NCI-H2081 treated with DMSO at 0.1 percent for 48 hours (cell line): ENCODE results near the gene KRTAP13-4.

Experiments used
- DNase-seq: peaks from one replicate; lab custom pipeline; 2025; lab: John Stamatoyannopoulos, UW

Gene KRTAP13-4, protein sequence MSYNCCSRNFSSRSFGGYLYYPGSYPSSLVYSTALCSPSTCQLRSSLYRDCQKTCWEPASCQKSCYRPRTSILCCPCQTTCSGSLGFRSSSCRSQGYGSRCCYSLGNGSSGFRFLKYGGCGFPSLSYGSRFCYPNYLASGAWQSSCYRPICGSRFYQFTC

GRCh38 chr21:30430170-30430655 is at the start of gene KRTAP13-4:
Gene KRTAP13-4 (plus strand): TSS chr21:30430220. CDS start chr21:30430276, 56 bp downstream.
- no peak for DNase-seq

- DNase-seq = no peak
These were observed 47.8 kb upstream of the KRTAP13-4 start for GRCh38 chr21:30382201-30382600.

GRCh38 chr21:30391492-30392025 is 38.5 kb upstream of the KRTAP13-4 start:
- no peak for DNase-seq

- no peak for DNase-seq
These were observed 34.3 kb upstream of the KRTAP13-4 start, which contains the start of gene KRTAP13-1 for GRCh38 chr21:30395731-30396130. Gene KRTAP13-1 (plus strand): TSS chr21:30396031. CDS start chr21:30396087, 56 bp downstream.

GRCh38 chr21:30408782-30409494 is 21.1 kb upstream of the KRTAP13-4 start:
- DNase-seq = no peak

DNA sequence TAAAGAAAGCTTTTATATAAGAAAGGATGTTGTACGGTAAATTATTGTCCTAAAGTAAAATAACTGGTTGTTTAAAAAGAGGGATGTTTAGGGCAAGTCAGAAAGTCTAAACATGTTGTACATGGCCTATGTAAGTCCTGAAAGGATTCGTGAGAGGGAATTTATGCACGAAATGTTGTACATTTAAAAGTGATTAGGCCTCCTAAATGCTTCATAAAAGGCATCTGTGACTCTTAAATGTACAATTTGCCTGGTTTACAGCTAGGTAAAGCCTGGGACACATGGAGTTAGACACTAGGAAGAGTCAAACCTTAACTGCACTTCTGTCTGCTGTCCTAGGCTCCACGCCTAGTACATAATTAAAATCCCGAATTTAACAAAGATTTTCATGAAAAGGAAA is 14.0 kb upstream of the KRTAP13-4 start:
- no peak for DNase-seq

DNA sequence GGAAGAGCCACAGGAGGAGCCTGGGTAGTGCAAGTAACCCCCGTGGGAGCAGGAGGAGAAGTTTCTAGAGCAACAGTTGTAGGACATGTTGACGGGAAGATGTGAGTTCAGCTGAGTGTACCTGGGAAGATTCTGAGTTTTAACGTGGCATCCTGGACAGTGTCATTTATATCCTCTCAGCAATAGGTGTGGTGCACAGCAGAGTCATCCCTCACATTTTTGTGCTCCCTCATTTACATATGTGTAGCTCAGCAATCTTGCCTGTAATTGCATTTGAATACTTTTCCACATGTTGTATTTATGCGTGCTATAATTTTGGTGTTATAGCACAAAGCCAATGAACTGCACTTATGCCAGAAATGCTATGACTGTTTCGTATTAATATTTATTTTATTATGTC is 4.2 kb upstream of the KRTAP13-4 start, which contains the start of gene KRTAP13-3:
Gene KRTAP13-3 (minus strand): TSS at position 101 of the 400 bp plus-strand sequence. CDS start 14 bp downstream, at position 87.
- DNase-seq = no peak

DNA sequence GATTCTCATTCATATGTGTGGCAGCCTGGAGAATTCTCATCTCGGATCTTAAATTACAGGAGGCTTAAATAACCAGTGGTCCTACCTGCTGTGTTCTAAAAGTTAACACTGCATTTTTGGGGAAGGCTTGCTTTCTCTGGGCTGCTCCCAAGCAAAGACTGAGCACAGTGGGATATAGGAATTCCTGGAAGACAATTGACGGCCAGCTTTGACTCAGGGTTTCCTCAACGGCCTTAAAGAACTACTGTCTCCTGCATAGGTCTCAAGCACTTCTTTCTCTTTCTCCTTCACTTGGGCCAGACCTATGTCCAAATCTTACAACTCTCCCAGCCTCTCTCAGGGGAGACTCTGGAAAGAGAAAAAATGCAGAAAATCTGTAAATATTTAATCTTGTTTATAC is 3.3 kb upstream of the KRTAP13-4 start:
- no peak for DNase-seq

DNA sequence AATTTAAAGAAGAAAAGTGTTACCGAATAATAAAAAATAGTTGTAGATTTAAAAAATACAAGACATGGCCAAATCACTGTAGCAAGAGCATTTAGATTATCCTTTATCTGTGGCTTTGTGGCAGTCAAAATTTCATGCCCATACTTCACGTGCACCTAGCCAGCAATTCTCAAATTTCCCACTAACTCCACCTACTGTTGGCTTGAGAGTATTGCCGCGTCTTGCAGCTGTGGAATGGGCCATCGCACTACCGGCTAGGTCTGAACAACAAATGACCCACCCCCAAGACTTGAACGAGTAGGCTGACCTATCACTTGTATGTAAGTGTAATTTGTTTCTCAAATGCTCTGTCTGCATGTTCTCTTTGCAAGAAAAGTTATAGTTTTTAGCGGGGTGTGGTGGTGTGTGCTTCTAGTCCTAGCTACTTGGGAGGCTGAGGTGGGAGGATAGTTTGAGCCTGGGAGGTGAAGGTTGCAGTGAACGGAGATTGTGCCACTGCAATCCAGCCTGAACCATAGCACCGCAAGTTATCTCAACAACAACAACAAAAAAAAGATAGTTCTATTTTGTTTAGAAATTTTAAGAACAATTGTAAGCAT is 4.1 kb downstream of the KRTAP13-4 start:
- no peak for DNase-seq

DNA sequence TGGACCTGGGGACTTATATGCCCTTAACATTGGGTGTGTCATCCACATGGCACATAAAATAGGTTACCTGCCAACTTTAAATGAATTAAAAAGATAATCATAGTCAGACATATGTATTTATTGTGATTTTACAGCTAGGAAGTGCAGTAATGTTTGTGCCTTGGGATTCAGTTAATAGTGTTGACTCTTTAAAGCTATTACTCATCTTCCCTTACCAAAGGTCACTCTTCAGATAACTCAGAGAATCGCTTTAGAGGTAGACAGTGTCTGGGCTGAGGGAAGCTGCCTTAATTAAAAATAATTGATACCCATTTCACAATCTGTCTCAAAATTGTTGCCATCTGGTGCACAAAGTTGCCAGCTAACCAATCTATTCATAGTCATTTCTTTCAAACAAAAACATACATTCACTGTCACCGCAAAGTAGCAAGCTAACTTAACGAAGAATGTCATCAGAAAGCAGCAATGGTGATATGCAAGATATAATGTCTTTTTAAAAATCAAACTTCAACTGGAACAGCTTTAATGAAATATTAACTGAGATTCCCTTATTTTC is 7.1 kb downstream of the KRTAP13-4 start:
- DNase-seq = no peak

GRCh38 chr21:30439975-30440374 is 10.0 kb downstream of the KRTAP13-4 start, which contains the start of gene KRTAP15-1:
Gene KRTAP15-1 (plus strand): TSS chr21:30440275. CDS start chr21:30440328, 53 bp downstream.
- DNase-seq = no peak

GRCh38 chr21:30443226-30443625 is 13.2 kb downstream of the KRTAP13-4 start:
- DNase-seq = no peak

DNA sequence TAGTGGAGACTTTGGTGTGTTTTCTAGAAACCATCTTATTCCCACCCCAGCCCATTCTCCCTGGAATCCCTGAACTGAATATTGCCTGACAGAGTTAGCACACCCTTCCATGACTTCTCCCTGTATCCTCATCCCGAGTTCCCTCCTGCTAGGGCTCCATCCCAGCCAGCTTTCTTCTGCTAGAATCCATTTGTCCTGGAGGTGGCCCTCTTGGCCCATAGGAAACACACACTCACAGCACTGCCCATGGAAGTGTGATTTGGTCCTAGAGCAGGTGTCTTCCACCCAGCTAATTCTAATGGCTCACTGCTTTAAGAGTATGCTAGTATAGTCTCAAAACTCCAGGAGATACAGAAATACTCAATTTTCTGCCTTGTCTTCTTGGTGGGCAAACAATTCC is 14.2 kb downstream of the KRTAP13-4 start:
- DNase-seq = no peak

DNA sequence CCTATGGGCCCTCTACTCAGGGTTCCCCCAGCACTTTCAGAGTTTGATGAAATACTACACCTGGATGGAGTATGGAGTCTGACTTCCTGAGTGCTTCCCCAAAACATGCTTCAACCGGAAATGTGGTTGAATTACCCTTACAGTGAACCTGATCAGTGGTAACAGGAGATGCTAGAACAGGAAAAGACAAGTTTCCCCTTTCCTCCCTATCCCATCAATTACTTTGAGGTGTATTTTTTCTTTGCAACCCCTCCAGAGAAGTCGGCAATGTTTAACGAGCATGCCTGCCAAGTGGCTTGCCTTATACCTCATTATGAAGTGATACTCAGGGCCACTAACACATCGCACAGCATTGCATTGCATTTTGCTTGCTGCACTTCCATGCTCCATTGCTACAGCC is 17.0 kb downstream of the KRTAP13-4 start:
- DNase-seq = no peak

DNA sequence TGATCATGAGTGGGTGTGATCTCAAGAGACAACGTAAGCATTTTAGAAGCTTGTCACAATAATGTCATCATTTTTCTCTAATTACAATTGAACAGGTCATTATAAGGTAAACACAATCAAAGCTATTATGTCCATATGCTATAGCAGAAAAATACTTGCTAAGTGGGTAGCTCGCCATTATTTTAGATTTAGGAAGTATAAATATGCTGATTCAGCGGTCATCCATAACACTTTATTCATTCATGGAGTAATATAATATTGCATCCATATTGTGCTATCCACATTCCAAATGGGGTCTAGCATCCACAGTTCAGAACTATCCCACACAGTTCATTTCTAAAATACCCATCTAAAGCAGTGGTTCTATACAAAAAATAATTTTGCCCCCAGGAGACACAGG is 18.5 kb downstream of the KRTAP13-4 start:
- no peak for DNase-seq

DNA sequence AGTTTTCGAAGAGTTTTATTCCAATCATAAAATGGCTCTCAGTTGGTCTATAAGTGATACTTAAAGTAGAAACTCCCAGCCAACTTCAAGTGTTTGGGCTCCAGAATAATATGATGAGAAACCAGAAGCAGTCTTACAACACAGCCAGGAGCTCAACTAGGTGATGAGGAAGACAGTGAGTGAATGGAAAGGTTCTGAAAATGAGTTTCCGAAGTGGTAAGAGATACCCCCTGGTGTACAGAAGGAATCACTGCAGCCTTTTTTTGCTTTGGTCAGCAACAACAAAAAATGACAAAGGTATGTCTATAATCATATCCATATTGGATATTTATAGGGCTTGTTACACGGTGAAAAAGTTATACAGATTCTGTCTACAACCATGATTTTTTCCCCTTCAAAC is 33.7 kb downstream of the KRTAP13-4 start:
- no peak for DNase-seq

GRCh38 chr21:30468900-30469714 is 39.1 kb downstream of the KRTAP13-4 start:
- DNase-seq = no peak

DNA sequence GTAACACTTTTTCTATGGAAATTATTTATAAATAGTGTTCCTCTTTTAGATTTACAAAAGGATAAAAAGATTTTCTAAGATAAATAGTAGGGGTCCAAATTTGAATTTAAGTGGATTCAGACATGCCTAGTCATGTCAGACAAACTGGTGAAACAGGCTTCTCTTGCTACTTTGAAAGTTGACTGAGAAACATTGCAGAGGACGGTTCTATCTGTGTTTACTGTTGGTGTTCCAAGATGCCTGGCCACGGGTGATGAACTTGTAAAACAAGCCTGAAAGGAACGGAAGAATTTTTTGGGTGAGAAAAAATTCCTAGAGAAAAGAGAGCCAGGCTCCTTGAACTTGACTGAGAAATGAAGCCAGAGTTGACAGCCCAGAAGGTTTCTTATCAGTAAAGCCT is 48.0 kb downstream of the KRTAP13-4 start:
- no peak for DNase-seq

- DNase-seq = no peak
These were observed 49.2 kb downstream of the KRTAP13-4 start for GRCh38 chr21:30479259-30479658.

DNA sequence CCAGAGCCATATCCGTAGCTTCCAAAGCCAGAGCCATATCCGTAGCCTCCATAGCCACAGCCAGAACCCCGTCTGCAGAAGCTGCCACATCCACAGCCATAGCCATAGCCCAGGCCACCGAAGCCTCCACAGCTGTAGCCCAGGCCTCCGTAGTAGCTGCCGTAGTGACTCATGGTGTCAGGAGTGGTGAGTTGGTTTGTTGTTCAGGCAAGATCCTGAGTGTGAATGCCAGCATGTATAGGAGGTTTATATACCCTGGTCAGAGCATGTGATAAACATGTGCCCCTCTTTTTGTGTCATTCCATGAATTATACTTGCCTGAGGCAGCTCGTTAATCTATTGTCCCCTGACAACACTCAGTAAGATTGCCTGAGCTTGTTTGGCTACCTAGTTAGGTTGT is 50.1 kb downstream of the KRTAP13-4 start, which contains the start of gene KRTAP19-1:
Gene KRTAP19-1 (minus strand): TSS at position 223 of the 400 bp plus-strand sequence. CDS start 50 bp downstream, at position 173.
- no peak for DNase-seq
